Measurements from ENCODE around the gene PGAM1.

DNA sequence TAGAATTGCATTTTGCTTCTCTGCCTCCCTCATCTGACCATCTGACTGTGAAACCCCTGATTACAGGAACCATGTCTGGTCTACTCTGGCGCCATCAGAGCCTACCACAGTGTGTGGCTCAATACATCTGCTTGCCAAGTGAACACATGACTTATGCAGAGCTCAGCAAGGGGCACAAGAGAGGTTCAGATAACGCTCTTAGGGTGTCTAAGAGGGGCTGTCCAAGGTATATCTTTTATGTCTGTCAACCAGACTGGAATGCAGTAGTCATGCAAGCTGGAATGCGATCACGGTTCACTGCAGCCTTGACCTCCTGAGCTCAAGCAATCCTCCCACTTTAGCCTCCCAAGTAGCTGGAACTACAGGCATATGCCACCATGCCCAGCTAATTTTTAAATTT, 14.6 kb upstream of the PGAM1 start:
- TF ChIP-seq, protein P1, sequence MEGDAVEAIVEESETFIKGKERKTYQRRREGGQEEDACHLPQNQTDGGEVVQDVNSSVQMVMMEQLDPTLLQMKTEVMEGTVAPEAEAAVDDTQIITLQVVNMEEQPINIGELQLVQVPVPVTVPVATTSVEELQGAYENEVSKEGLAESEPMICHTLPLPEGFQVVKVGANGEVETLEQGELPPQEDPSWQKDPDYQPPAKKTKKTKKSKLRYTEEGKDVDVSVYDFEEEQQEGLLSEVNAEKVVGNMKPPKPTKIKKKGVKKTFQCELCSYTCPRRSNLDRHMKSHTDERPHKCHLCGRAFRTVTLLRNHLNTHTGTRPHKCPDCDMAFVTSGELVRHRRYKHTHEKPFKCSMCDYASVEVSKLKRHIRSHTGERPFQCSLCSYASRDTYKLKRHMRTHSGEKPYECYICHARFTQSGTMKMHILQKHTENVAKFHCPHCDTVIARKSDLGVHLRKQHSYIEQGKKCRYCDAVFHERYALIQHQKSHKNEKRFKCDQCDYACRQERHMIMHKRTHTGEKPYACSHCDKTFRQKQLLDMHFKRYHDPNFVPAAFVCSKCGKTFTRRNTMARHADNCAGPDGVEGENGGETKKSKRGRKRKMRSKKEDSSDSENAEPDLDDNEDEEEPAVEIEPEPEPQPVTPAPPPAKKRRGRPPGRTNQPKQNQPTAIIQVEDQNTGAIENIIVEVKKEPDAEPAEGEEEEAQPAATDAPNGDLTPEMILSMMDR (IDR thresholded peaks at IDR 0.05; ENCODE audit: insufficient read depth, low read depth, low read length), result no peak
- TF ChIP-seq EZH2 (IDR thresholded peaks at IDR 0.05; ENCODE audit: insufficient read depth, low read length), result no peak
